ENCODE data around the gene DOCK1.

DOCK1 gene

DNA sequence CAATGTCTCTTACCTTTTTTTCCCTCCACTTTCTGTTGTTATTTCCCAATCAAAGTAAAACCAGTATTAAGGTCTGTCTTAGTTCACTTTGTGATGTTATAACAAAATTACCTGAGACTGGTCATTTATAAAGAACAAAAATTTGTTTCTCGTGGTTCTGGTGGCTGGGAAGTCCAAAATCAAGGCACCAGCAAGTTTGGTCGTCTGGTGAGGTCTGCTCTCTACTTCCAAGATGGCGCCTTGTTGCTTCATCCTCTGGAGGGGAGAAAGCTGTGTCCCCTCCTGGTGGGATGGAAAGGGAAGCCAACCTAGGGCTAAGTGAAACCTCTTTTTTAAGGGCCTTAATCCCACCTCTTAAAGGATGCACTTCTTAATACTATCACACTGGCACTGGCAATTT lies 313.4 kb downstream of the DOCK1 start:
- DNase-seq (ENCODE audit: low spot score) = no peak

- no peak for DNase-seq (ENCODE audit: low spot score)
These were observed 316.1 kb downstream of the DOCK1 start for GRCh38 chr10:127221281-127221680.

DNA sequence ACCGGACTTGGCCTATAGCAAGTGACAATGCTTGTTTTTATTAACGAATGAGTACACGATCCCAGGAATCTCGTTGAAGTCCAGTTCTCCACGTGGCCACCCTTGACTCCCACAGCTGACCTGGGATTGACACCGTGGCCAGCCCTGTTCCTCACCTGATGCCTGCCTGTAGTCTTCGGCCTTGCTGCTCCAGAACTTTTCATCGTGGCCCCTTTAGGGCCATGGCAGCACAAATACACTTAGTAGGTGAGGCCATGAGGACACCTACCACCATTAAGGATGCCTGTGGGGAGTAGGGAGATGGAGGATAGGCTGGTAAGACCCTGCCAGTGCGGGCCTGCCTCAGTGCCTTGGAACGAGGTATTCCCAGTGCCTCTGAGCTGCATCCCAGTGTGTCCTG lies 321.8 kb downstream of the DOCK1 start:
- no peak for DNase-seq (ENCODE audit: low spot score)

DNA sequence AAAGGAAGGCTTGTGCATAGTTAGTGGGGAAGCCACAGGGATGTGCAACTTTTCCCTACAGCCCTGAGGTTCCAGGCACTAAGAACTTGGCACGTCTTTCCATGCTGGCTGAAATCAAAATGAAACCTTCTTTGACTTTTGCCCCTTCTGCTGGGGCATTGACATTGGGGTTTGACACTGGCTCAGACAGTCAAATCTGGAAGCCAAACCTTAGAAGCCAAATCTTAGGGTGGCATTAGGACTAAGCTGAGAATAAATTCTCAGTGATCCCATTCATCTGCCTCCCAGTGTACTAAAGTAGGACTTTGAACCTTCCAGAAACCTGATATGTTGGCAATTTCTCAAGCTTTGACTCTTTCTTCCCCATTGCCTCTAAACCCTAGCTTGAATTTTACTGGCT lies 322.4 kb downstream of the DOCK1 start:
- no peak for DNase-seq (ENCODE audit: low spot score)

- DNase-seq (ENCODE audit: low spot score) = no peak
These were observed 323.1 kb downstream of the DOCK1 start for GRCh38 chr10:127228195-127228787.

DNA sequence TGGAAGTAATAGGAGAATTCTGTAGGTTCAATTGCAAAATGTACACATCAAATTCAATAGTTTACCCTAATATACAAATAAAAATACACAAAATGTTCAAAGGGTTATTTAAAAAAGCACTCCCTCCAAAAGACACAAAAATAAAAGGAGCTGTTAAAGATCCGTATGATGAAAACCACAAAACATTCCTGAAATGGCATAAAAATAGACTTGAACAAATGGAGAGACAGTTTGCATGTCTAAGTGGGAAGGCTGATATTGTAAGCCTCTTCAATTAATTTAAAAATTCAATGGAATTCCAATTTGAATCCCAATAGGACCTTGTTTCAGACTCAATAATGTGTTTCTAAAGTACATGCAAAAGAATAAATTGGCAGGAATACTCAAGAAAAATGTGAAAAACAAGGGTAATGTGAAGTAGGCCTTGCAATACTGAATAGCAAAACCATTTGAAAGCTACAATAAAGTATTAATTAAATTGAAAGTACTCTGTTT lies 329.1 kb downstream of the DOCK1 start:
- DNase-seq (ENCODE audit: low spot score) = no peak

DNA sequence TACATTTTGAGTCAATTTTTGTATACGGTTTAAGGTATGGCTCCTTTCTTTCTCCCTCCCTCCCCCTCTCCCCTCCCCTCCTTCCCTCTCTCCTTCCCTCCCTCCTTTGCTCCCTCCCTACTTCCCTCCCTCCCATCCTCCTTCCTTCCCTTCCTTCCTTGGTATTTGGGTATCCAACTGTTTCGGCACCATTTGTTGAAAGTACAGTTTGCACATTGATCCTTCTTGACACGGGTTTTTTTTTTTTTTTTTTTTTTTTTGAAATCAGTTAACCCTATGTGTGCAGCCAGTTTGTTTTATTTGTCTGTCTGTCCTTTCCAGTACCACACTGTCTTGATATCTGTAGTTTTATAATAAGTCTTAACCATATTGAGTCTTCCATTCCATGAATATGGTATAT lies 331.0 kb downstream of the DOCK1 start:
- no peak for DNase-seq (ENCODE audit: low spot score)

GRCh38 chr10:127242914-127243313 lies 337.7 kb downstream of the DOCK1 start:
- DNase-seq (ENCODE audit: low spot score) = no peak

DNA sequence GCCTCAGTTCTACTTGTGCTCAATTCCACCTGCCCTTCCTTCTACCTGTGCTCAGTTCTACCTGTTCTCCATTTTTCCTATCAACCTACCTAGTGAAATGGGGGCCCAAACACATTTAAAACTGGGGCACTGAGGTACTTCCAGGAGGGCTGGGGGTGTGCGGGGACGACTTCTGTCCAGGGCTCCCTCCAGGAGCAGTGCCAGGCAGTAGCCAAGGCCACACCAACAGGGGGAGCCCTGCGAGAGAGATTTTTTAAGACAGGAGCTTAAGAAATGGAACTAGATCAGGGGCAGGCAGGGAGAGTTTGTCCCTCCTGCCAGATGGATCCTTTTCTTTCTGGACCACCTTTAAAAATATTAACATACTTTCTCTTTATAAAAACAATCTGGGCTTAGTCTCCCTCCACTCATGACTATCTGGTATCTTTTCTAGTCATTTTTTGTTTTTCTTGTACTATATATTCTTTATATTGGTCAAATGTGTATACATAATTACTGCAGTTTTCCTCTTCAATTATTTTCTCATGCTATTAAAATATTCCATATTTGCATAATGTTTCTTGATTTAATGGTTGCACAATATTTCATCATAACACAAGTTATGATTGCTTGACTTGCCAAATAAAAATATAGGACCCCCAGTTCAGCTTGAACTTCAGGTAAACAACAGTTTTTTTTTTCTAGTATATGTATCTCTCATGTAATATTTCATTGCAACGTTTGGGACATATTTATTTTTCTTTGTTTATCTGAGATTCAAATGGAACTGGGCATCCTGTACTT lies 338.5 kb downstream of the DOCK1 start:
- DNase-seq (ENCODE audit: low spot score) = peak; percentile 25

GRCh38 chr10:127245456-127245855 lies 340.2 kb downstream of the DOCK1 start:
- no peak for DNase-seq (ENCODE audit: low spot score)

DNA sequence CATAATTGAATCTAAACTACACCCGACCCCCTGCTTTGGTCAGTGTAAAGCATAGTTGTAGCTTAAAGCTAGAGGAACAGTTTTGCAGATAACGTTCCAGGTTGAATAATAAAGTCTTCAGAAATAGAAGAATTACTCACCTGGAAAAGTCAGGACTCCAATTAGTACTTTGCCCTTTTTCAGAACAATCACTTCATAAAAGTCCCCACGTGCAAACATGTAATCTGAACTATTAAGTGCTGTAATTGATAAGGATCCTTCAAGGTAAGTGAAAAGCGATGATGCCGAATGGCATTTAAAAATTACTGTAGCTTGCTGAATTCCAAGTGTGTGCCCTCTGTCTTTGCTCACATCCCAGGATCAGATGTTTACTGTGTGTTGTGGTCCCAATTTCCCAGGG lies 344.8 kb downstream of the DOCK1 start:
- no peak for DNase-seq (ENCODE audit: low spot score)

DNA sequence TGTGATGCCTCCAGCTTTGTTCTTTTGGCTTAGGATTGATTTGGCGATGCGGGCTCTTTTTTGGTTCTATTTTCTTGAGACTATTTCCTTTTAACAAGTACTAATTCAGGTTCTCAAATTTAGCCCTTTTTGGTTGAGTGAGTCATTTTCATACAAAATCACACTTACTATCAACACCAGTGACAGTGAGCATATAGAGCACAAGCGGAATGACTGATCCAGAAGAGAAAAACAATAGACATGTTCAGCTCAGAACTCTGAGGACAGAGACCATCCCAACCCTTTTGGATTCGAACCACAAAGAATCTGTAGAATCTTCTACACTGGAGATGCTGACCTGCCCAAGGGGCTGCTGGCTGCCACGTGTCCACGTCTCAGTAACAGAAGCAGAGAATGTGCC lies 347.6 kb downstream of the DOCK1 start:
- DNase-seq (ENCODE audit: low spot score) = no peak

DNA sequence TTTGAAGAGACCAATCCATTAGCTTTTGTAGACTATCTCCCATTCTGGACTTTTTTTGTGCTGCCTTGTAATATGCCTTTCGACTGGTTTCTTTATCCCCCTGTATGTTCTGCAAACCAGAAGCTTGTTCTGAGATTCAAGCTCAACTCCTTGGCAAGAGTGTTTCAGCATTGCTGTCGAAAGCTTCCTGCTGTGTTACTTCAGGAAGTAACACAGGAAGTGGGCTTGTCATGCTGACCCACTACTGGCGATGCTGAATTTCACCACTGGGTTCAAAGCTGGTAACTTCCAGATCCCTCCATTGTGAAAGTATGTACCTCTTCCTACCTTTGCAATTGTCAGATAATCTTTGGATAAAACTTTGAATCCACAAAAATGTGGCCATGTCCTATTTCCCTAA lies 349.0 kb downstream of the DOCK1 start:
- no peak for DNase-seq (ENCODE audit: low spot score)

DNA sequence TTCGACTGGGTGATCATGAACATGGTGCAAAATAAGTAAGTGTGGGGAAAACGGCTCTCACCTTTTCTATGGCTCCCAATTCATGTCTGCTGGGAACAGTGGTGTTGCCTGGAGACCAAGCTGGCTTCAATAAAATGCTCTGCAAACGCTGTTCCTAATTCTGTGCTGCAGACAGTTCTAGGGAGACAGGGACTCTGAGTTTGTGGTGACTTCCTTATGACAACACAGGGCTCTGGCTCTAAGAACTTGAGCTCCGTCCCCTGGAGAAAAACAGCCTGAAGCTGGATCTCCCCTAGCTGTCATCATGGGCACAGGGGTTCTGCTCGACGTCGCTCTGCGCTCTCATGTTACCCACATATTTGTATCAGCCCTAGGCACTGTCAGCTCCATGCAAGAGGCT lies 352.2 kb downstream of the DOCK1 start:
- DNase-seq (ENCODE audit: low spot score) = no peak

DNA sequence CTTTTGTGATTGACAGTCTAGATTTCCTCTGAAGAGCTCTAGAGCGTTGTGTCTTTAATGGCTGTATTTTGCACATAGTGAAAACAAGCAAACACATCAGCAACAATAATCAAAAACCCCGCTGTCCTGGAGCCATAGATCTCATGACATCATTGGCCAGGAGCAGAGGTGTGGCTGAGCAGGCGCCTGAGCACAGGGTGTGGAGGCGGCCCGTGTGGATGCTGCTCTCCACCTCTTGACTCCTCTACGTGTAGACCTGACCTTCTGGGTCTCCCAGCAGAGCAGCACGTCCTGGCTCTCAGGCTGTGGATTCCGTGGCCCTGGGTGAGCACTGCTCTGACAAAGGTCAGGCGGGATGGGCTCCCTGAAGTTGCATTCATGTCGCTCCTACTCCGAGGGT lies 354.1 kb downstream of the DOCK1 start:
- no peak for DNase-seq (ENCODE audit: low spot score)

- no peak for DNase-seq (ENCODE audit: low spot score)
These were observed 357.4 kb downstream of the DOCK1 start for GRCh38 chr10:127262606-127263005.

DNA sequence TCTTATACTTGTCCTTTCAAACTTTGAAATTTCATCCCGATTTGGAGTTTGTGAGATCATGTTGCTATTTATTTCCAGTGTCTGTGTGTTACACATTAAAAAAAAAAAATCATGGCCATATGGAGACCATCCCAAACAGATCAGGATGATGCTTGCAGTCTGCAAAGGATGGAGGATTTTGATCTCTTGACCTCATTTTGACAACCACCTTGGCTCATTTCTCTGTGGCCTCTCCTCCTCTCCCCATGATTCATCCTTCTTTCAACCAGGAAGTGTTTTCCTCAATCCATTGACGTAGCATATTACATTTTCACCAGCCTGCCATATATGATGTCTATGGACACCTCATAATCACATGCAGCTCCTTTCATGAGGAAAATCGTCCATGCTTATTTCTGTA lies 360.1 kb downstream of the DOCK1 start:
- DNase-seq (ENCODE audit: low spot score) = no peak

GRCh38 chr10:127266431-127266830 lies 361.2 kb downstream of the DOCK1 start:
- no peak for DNase-seq (ENCODE audit: low spot score)

DNA sequence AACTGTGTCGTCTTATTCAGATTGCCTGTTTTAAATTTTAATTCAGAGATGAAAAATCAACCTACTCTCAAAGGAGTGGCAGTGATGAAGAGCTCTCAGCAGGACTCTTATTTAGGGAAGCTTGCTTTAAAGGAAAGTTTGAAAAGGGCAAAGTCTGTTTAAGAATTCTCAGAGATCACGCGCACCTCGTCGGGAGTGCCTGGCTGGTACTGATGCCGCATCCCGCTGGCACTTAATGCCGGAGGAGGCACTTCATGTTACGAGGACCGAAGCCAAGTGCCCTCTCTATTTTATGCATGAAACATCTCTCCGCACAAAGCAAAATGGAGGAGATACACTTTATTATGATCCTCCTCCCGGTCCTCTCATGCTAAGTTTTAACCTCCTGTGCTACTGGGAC lies 362.2 kb downstream of the DOCK1 start:
- DNase-seq (ENCODE audit: low spot score) = no peak

DNA sequence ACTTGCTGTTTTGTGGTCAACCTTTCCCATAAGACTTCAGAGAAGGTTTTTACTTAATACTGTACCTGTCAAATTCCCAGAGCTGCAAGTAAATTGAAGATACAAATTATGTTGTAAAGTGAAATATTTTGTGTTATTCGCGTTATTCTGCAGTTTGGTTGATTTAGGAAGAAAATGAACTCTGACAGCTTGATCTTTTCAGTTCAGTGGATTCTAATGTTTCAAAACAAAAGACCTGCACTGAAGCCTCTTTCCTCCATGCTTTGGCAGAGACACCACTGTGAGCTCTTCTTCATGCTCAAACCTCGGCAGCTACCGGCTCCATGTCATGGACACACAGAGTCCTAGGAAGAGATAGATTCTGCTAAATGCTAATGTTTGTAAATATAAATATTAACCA lies 366.8 kb downstream of the DOCK1 start:
- no peak for DNase-seq (ENCODE audit: low spot score)

DNA sequence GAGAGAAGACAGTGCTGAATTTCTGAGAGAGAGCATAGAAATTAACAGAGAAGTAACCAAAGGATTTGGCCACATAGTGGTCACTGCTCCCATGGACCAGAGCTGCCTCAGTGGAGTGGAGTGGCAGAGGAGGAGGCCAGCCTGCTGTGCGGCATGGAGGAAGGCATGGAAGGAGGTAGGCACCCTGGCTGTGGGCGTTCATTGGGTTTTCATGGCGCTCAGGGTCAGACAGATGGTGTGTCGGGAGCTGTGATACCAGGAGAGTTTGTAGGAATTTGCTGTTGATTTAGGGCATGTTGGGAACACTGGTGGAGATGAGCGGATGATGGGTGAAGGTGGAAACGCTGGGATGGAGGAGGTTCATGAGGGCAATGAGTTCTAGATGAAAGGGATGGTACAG lies 370.0 kb downstream of the DOCK1 start:
- DNase-seq (ENCODE audit: low spot score) = no peak

GRCh38 chr10:127275793-127276450 lies 370.7 kb downstream of the DOCK1 start:
- DNase-seq (ENCODE audit: low spot score) = no peak

DNA sequence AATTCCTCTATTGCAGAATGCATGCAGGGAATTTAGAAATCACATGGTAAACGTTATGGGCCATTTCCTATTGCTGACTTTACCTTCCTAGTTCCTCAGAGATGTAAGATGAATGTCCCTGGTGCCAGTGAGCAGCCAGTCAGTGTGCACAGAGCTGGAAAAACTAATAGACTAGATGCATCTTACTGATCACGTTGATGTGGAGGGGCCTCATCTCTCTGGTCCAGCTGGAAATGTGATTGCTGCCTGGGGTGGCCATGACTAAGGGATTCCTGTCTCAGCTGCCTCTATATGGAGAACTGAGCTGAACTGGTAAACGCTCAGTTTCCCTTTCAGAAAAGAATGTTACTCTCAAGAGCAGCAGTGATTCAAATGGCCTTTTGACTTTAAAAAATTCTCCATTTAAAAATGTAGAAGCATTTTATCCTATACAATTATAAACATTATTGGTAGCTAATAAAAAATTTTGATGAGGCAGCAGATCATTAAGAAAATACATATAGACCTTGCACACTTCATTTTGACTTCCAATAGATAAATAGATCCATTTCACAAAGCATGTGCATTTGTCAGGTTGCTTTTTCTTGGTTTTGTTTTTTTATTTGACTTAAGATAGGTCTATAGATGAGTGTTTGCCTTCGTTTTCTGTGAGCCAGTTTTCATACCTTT lies 371.7 kb downstream of the DOCK1 start:
- no peak for DNase-seq (ENCODE audit: low spot score)
